GM12878 (cell line): ENCODE results near the gene DNAH9. TPM values are rescaled to one million over a fixed set of nuclear protein-coding genes. Genes with fewer than 3 reads are reported as not detected.
A peak's percentile ranks its signal among the peaks of the same experiment; 100 is the strongest.

ENCODE experiments used
- BCLAF1 ChIP-seq: fragments of 450-650 bp; IDR thresholded peaks from 2 replicates; pipeline ENCODE4 v1.6.1; 2017; ENCODE audit warnings: antibody characterized with exemption, mild to moderate bottlenecking, moderate library complexity
- CHD2 ChIP-seq: IDR thresholded peaks from 2 replicates; pipeline ENCODE4 v1.6.1; 2011; ENCODE audit warnings: low read depth, low read length, improper control_type of control experiment, borderline replicate concordance
- EP300 ChIP-seq, 2 experiments: fragments of 150-350 bp in 1 of 2; IDR thresholded peaks; 2 replicates each; pipeline ENCODE4 v1.6.1; 2011 to 2012; ENCODE audit warnings: low read depth in 2 of 2, low read length in 2 of 2, borderline replicate concordance in 1 of 2, improper control_type of control experiment in 1 of 2, inconsistent platforms in 1 of 2; ENCODE audit not compliant: control insufficient read depth in 1 of 2
- GATAD2B ChIP-seq: fragments of 450-650 bp; conservative IDR thresholded peaks from 2 replicates; pipeline ENCODE4 v1.6.1; 2017; ENCODE audit warnings: low read depth, mild to moderate bottlenecking, moderate library complexity
- HDGF ChIP-seq: fragments of 450-650 bp; IDR thresholded peaks from 2 replicates; pipeline ENCODE4 v1.6.1; 2016; ENCODE audit warnings: antibody characterized with exemption
- KAT2A ChIP-seq: conservative IDR thresholded peaks from 2 replicates; pipeline ENCODE4 v1.6.1; 2011; ENCODE audit warnings: low read depth, low read length; ENCODE audit not compliant: control insufficient read depth
- POLR2A ChIP-seq: IDR thresholded peaks from 2 replicates; pipeline ENCODE4 v1.6.1; 2011; ENCODE audit warnings: low read depth, mild to moderate bottlenecking, low read length
- SP1 ChIP-seq: IDR thresholded peaks from one replicate; pipeline ENCODE4 v1.6.1; 2011; ENCODE audit warnings: low read depth, low read length
- STAT1 ChIP-seq: fragments of 450-650 bp; conservative IDR thresholded peaks from 2 replicates; pipeline ENCODE4 v1.6.1; 2014; ENCODE audit warnings: antibody characterized with exemption, mild to moderate bottlenecking
- YY1 ChIP-seq: IDR thresholded peaks from 2 replicates; pipeline ENCODE4 v1.6.1; 2011; ENCODE audit warnings: low read depth, mild to moderate bottlenecking, low read length
- ZNF622 ChIP-seq: fragments of 450-650 bp; IDR thresholded peaks from 2 replicates; pipeline ENCODE4 v1.6.1; 2017; ENCODE audit warnings: mild to moderate bottlenecking, inconsistent platforms
- ZSCAN29 ChIP-seq: fragments of 450-650 bp; IDR thresholded peaks from 2 replicates; pipeline ENCODE4 v1.6.1; 2017; ENCODE audit warnings: mild to moderate bottlenecking, moderate library complexity
- polyA plus RNA-seq, 11 experiments: library from polyadenylated mRNA; depleted of rRNA in 4 of 11; unstranded in 6 of 11; stranded (reverse) in 5 of 11; fragments of >200 nt; fragmentation: Nextera tagmentation in 4 of 11; fragmentation: Illumina TruSeq in 1 of 11; extraction: Ambion mirVana in 4 of 11; extraction: Trizol in 1 of 11; gene quantifications; 1 replicate in 1 of 11; 2 replicates in 10 of 11; pipeline versions ENCODE4 v1.2.1 to v1.2.3, GENCODE V29; 2011 to 2016; ENCODE audit warnings: inconsistent platforms in 2 of 11, missing spikeins in 2 of 11, low read depth in 1 of 11
- total RNA-seq, 4 experiments: library from RNA; depleted of rRNA in 3 of 4; stranded (reverse); fragments of >200 nt in 3 of 4; fragmentation: Illumina TruSeq in 1 of 4; extraction: Trizol in 1 of 4; gene quantifications; 2 replicates each; pipeline versions ENCODE4 v1.2.1 to v1.2.3, GENCODE V29; 2013 to 2021
- TF ChIP-seq, protein P1 (sequence below): fragments of 450-650 bp; IDR thresholded peaks from 2 replicates; pipeline ENCODE4 v1.6.1; 2017; ENCODE audit warnings: mild to moderate bottlenecking
- TF ChIP-seq, protein P2 (sequence below): fragments of 450-650 bp; IDR thresholded peaks from 2 replicates; pipeline ENCODE4 v1.6.1; 2017; ENCODE audit warnings: mild to moderate bottlenecking, low read depth, inconsistent platforms; ENCODE audit not compliant: poor library complexity, severe bottlenecking
- TF ChIP-seq, protein P3 (sequence below): fragments of 450-650 bp; conservative IDR thresholded peaks from 2 replicates; pipeline ENCODE4 v1.6.1; 2017; ENCODE audit warnings: mild to moderate bottlenecking, moderate library complexity
- TF ChIP-seq, protein P4 (sequence below): IDR thresholded peaks from 2 replicates; pipeline ENCODE4 v1.6.1; 2012; ENCODE audit warnings: mild to moderate bottlenecking, low read depth, low read length

Gene DNAH9
- total and polyA plus RNA-seq, 10 of the 15 experiments (the other 5 are each of a cell fraction or from before 2014, with no cell fraction given): 0.10 to 0.40 (median 0.19) TPM; not detected in 7

GRCh38 chr17:11997147-11997971 is 399.1 kb downstream of the DNAH9 start, which contains the start of gene ZNF18 (continued):
- TF ChIP-seq POLR2A: peak; percentile 96
- TF ChIP-seq, protein P1, sequence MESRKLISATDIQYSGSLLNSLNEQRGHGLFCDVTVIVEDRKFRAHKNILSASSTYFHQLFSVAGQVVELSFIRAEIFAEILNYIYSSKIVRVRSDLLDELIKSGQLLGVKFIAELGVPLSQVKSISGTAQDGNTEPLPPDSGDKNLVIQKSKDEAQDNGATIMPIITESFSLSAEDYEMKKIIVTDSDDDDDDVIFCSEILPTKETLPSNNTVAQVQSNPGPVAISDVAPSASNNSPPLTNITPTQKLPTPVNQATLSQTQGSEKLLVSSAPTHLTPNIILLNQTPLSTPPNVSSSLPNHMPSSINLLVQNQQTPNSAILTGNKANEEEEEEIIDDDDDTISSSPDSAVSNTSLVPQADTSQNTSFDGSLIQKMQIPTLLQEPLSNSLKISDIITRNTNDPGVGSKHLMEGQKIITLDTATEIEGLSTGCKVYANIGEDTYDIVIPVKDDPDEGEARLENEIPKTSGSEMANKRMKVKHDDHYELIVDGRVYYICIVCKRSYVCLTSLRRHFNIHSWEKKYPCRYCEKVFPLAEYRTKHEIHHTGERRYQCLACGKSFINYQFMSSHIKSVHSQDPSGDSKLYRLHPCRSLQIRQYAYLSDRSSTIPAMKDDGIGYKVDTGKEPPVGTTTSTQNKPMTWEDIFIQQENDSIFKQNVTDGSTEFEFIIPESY: peak; percentile 20; the same call in 1 of the 2 replicates
- TF ChIP-seq ZSCAN29: 0 out of 2 replicates have a peak, but pooled peaks have one; percentile 48
- TF ChIP-seq, protein P2, sequence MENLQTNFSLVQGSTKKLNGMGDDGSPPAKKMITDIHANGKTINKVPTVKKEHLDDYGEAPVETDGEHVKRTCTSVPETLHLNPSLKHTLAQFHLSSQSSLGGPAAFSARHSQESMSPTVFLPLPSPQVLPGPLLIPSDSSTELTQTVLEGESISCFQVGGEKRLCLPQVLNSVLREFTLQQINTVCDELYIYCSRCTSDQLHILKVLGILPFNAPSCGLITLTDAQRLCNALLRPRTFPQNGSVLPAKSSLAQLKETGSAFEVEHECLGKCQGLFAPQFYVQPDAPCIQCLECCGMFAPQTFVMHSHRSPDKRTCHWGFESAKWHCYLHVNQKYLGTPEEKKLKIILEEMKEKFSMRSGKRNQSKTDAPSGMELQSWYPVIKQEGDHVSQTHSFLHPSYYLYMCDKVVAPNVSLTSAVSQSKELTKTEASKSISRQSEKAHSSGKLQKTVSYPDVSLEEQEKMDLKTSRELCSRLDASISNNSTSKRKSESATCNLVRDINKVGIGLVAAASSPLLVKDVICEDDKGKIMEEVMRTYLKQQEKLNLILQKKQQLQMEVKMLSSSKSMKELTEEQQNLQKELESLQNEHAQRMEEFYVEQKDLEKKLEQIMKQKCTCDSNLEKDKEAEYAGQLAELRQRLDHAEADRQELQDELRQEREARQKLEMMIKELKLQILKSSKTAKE: no peak
- TF ChIP-seq ZNF622: no peak
- TF ChIP-seq, protein P3, sequence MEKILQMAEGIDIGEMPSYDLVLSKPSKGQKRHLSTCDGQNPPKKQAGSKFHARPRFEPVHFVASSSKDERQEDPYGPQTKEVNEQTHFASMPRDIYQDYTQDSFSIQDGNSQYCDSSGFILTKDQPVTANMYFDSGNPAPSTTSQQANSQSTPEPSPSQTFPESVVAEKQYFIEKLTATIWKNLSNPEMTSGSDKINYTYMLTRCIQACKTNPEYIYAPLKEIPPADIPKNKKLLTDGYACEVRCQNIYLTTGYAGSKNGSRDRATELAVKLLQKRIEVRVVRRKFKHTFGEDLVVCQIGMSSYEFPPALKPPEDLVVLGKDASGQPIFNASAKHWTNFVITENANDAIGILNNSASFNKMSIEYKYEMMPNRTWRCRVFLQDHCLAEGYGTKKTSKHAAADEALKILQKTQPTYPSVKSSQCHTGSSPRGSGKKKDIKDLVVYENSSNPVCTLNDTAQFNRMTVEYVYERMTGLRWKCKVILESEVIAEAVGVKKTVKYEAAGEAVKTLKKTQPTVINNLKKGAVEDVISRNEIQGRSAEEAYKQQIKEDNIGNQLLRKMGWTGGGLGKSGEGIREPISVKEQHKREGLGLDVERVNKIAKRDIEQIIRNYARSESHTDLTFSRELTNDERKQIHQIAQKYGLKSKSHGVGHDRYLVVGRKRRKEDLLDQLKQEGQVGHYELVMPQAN: peak; percentile 82
- peak; percentile 19; the same call in 1 of the 2 replicates for TF ChIP-seq HDGF
- peak; percentile 76 for TF ChIP-seq SP1
- TF ChIP-seq KAT2A: no peak
- TF ChIP-seq, protein P4, sequence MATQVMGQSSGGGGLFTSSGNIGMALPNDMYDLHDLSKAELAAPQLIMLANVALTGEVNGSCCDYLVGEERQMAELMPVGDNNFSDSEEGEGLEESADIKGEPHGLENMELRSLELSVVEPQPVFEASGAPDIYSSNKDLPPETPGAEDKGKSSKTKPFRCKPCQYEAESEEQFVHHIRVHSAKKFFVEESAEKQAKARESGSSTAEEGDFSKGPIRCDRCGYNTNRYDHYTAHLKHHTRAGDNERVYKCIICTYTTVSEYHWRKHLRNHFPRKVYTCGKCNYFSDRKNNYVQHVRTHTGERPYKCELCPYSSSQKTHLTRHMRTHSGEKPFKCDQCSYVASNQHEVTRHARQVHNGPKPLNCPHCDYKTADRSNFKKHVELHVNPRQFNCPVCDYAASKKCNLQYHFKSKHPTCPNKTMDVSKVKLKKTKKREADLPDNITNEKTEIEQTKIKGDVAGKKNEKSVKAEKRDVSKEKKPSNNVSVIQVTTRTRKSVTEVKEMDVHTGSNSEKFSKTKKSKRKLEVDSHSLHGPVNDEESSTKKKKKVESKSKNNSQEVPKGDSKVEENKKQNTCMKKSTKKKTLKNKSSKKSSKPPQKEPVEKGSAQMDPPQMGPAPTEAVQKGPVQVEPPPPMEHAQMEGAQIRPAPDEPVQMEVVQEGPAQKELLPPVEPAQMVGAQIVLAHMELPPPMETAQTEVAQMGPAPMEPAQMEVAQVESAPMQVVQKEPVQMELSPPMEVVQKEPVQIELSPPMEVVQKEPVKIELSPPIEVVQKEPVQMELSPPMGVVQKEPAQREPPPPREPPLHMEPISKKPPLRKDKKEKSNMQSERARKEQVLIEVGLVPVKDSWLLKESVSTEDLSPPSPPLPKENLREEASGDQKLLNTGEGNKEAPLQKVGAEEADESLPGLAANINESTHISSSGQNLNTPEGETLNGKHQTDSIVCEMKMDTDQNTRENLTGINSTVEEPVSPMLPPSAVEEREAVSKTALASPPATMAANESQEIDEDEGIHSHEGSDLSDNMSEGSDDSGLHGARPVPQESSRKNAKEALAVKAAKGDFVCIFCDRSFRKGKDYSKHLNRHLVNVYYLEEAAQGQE: no peak
- TF ChIP-seq STAT1: no peak
- no peak for TF ChIP-seq BCLAF1
- no peak for TF ChIP-seq EP300 (IDR thresholded peaks at IDR 0.05; ENCODE audit: borderline replicate concordance in 1 of 2, control insufficient read depth in 1 of 2, low read depth in 2 of 2, low read length in 2 of 2)
- peak; percentile 95 for TF ChIP-seq YY1
- peak; percentile 92 for TF ChIP-seq GATAD2B
- 0 out of 2 replicates have a peak, but pooled peaks have one; percentile 49 for TF ChIP-seq CHD2
